Activated CD8-positive, alpha-beta memory T cell treated with anti-CD3 and anti-CD28 coated beads, Interleukin-2, amount 50 U/mL, for 48 hours (primary cell): ENCODE results near the gene RNF157.
"Not testable (repeated sequence)": the region's sequence is repeated elsewhere in the genome, so short reads cannot be mapped to it uniquely, and the experiment has no call there.

Source experiments
- DNase-seq: peaks from one replicate; pipeline ENCODE4 v3.0.0-alpha.2; 2020

The RNF157 gene

DNA sequence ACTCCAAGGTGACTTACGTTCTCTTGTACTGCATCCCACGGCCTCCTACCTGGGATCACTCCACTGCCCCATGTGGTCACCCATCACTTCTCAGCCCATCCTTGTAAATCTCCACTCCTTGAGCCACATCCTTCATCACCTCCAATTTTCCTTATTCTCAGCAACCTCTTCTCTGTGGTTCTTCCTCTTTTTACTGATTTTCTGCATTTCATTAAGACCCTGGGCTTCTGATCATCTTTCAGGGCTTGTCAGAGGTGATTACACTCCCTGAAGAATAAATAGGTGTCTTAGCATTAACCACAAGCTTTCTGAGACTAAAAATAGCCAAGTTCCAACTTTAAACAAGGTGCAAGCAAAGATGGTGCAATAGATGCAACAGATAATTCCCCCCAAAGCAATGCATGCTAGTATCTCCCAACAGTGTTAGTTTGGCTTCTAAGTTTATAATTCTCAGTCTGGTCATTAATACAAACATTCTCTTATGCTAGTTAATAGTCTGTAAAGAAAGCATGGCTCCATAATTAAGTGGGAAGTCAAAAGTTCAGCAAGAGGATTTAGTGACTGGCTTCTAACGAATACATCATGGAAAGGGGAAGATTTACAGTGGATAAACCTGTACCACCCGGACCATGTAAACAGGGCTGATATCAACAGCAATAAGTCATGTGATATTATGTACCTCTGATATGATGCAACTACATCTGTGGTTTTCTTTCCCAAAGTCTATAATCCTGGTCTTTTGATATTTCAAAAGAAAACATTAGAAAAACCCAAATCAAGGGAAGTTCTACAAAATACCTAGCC, 51.9 kb downstream of the RNF157 start:
- DNase-seq, result no peak

DNA sequence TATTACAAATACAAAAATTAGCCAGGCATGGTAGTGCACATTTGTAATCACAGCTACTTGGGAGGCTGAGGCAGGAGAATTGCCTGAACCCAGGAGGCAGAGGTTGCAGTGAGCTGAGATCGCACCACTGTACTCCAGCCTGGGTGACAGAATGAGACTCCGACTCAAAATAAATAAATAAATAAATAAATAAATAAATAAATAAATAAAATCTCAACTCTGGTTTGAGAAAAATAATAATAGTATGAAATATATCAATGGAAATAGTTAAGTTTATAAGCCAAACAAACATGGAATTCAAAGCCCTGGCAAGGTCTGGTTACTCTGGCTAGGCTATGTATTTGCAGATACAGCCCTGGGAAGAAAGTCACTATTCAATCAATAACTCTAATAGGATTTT, 53.5 kb downstream of the RNF157 start:
- not testable (repeated sequence) for DNase-seq

DNA sequence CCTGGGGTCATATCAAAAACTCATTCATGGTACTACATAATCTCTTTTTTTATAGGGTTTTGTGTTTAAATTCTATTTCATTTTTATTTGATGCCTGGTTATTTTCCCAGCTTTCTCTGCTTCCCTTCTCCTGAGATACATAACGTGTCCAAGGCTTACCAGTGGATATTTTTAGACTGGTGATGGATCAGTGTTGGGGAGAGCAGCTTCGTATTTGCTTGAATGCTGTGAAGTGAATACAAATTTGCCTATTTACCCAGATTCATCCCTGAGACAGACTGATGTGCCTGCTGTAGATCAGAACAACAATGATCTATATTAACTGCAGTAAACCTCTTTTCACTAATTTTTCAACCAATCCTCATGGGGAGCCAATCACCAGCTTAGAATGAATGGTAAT, 56.0 kb downstream of the RNF157 start:
- DNase-seq, result no peak

DNA sequence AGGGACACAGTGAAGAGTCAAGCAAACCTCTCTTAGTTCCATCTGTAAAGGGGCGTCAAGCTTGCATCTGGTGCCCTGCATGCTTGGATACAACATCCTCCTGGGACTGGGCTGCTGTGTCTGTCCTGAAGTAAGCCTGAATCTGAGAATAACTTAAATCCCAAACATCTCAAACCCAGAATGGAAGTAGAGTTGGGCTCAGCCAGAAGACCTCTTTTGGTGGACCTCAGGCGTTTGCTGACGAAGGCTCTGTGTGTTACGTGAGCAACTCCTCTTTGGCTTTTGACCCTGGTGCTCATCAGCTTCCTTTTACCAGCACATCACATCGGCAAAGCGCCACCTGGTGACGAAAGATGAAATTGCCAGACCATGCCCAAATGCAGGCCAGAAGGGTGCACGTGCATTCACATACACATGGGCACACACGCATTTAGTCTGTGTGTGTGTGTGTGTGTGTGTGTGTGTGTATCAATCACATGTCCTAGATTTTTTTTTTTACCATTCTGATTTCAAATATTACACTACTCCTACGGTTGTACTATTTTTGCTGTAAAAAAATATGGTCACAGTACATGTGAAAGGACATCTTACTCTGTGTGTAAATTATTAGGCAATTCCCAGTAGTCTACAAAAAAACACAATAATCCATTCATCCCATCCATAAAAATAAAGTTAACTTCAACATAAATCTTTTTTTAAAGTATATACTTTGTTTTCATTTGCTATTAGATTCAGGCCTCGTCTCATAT, 58.1 kb downstream of the RNF157 start:
- peak; percentile 99 for DNase-seq

DNA sequence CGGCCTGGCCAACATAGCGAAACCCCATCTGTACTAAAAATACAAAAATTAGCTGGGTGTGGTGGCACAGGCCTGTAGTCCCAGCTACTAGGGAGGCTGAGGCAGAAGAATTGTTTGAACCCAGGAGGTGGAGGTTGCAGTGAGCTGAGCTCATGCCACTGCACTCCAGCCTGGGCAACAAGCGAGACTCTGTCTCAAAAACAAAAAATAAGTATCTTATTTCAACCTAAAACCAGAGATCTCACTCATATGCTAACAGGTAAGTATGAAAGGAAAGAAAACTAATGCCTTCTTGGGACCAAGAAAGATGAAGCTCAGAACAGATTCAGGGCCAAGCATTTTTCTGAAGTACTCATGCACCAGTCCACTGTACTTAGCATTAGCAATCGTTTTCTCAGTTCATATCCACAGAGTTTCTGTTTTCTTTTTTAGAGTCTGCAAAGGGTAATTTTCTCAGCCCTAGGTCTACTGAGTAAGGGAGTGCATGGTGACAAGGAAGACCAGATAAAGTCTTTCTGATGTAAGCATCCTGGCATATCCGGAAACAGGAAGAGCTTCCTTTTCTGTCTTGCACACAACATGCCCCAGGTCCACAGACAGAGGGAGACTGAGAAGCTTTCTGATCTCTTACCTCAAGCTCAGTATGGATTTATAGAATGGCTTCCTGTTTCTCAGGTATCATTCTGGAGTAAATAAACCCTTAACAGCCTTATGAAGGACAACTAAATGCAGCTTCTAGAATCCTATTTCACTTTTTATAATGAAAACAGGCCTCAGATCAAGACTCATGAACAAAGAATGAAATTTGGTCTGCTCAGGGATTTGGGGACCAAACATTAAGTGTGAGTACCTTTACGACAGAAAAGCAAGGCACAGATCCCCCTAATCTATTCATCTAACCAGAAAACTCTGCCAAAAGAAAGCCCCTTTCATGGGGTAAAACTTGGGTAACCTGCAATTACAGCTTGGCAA, 60.5 kb downstream of the RNF157 start:
- DNase-seq, result no peak

DNA sequence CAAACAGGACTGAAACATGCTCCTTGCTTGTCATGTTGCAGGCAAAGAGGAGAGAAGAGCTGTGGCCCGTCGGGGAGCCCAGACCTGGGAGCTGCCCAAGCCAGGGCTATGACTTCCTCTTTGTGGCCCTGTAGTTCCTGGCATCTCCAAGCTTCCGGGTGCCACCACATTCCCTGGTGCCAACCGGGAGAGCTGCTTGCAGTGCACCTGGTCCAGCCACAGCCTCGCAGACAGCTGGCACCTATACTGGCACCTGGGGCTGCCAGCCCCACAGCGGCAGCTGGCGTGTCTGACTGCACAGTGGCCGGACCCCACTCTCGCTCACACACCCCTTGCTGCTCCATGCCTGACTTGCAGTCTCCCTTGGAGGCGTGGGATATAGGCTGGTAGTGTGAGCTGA, 62.2 kb downstream of the RNF157 start:
- DNase-seq, result no peak

DNA sequence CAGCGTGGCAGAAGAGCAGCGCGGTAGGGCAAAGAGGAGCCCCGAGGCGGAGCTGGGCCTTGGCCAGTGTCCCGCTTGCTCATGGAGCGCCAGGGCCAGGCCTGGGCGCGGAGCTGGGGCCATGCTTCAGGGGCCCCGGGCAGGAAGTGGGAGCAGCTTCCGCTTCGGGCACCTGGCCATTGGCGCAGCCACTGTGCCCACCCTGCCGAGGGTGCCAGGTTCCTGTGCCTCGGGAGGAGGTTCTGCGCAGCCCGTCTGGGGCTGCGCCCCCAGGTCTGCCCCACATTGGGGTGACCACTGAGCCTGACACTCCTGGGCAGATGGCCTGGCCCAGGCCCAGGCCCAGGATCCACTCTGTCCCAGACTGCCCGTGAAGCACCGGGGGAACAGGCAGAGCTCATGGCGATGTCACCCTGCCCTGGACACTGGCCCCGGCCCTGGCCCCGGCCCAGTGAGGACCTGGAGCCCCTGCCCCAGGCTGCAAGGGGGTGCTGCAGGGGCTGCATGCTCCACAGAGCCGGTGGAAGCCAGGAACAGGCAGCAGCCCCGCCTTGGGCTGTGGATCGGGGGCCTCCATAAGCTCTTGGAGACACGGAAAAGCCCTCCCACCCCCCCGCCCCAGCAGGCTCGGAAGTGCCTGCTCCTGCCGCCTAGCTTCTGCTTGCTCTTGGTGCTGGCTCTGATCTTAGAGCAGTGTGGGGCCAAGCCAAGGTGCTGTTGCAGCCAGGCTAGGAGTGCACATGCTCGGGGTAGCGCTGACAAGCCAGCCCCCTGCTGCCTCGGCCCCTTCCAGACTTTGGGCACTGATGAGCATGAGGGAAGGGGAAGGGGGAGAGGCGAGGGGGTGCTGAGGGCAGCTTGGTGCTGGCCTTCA, 63.4 kb downstream of the RNF157 start:
- no peak for DNase-seq

DNA sequence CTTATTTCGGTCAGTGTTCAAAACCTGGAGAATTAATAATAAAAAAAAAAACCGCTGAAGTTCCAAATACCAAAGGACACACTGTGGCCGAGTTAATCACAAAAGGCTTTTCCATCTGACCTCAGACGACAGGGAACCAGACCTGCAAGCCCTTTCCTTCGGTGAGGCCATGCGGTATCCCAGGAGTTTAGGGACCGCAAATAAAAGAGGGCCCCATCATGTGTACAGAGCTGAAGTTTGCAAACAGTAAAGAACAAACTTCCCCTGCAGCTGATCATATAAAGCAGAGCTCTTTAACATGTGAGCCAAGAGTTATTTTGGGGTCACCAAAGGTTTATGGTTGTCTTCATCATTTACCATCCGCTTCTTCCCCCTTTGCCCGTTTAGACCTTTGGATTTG, 66.3 kb downstream of the RNF157 start:
- DNase-seq, result no peak

DNA sequence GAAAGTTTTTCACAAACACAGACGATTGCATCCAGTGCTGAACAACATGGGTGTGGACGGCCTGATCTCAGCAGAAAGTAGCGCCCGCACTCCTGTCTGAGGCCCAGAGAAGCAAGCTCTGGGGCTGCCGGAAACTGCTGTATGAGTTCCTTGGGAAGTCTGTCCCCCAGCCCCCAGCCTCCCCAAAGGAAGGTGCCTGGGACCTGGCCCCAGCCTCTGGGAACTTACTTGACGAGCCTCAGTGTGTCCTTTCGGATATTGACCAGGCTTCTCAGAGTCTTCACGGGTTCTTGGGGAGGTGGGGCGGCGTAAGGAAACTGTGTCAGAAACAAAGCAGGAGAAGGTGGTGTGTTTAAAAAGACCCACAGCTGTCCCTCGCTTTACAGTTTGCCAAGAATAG, 66.8 kb downstream of the RNF157 start:
- no peak for DNase-seq

DNA sequence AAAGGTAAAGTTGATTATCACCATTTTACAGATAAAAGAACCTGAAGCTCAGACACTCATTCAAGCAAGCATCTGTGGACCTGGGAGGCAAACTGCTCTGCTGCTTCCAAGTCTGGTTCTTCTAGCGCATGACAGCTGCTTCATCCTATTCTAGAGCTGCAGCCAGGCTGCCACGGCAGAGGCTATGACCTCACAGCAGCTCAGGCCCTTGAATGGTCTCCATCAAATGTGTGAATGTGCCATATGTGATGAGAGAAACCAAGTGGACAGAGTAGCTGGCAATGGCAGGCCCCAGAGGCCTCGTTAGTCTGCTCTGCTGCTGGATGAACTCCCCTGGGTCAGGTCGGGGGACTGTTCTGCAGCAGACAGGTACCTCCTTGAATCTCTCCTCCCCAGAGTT, 68.6 kb downstream of the RNF157 start:
- DNase-seq, result no peak

DNA sequence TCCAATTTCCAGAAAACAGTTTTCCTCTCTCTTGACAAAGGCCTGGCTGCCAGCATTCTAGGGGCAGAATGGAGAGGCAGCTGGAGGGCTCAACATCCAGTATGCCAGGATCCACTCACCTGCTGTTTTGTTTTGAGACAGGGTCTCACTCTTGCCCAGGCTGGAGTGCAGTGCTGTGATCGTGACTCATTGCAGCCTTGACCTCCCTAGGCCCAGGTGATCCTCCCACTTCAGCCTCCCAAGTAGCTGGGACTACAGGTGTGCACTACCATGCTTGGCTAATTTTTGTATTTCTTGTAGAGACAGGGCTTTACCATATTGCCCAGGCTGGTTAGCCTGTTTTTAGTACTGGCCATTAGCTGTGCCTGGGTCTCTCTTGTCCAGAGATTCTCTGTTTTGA, 70.2 kb downstream of the RNF157 start:
- no peak for DNase-seq

DNA sequence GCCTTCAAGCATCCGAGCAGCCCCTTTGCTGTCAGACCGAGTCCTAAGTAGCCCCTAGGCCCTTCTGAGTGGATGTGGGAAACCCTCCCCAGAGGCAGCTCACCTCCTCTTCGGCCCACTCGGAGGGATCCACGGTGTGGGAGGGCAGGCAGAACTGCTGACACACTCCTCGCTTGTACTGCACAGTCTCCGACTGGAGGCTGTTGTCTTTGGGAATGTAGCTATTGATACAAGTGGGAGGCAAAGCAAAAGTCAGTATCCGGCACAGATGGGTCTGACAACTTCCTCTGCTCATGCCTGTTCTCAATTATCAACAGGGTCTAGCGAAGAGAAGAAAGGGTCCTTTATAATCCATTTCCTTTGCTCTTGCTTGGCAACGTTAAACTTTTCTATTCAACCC, 73.4 kb downstream of the RNF157 start:
- DNase-seq, result no peak

DNA sequence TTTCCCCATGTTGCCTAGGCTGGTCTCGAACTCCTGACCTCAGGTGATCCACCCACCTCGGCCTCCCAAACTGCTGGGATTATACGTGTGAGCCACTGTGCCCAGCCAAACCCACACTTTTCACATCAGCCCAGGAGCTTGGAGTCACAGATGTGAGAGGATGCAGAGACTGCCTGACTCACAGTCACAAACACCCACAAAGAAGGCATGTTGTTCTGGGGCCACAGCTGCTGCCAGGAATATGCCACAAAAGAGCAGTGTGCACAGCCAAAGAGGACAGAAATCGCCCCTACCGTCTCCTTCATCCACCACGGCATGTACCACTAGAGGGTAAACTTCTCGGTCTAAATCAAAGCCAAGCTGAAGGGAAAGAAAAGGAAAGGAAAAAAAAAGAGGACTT, 74.1 kb downstream of the RNF157 start:
- no peak for DNase-seq

DNA sequence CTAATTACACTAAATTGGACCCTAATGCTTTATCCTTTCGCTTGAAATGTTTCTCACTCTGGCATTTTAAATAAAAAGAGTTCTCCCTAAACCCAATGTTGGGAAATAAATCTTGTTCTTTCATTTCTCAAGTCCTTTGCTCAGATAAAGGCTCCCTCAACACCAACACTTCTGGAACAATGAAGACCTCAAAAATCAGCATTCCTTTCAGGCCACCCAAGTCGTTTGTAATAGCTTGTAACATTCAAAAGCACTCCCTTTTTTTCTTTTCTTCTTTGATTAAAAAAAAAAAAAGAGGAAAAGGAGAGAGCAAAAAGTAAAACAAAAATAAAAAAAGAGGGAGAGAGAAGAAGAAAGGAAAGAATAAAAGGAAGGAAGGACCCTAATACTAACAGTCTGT, 76.0 kb downstream of the RNF157 start:
- DNase-seq, result no peak

DNA sequence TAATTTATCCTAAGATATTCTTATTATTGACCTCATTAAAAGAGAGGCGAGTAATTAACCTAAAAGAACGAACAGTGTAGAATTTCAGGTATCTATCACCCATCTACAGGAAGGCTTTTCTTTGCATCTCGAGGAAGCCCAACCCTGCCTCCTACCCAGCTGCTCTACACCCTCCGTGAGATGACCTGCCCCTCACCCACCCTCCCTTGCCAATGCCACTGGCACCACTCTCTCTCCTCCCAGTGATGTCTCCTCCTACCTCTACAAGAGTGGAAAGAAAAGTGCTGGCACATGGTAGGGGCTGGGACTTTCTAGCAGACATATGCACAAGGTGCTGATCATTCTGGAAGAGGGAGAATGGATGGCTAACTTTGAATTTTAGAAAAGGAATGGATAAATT, 76.4 kb downstream of the RNF157 start:
- DNase-seq, result no peak

DNA sequence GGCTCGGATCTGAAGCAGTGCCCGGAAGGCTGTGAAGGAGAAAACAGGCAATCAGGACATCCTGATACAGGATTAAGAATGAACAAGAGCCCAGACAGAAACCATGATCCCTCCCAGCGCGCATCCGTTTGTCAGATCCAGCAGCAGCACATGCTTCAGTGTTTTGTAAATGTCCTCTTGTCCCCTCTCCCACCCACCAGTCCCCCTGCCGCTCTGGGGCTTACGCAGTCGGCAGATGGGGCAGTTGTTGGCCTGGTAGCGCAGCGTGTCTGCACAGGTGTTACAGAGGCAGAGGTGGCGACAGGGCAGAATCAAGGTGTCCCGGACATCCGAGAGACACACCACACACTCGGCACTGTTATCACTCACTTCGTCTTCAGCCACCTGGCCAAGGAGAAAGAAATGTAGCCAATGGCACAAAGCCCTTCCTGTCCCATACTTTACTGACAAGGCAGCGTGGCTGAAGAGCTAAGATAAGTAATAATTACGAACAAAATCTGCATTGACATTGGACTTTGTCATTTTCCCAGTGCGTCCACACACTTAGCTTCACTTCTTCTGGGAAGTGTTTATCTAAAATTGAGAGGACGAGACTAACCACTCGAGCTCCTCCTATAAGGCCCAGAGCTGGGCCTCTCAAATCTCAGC, 78.5 kb downstream of the RNF157 start:
- DNase-seq, result no peak

DNA sequence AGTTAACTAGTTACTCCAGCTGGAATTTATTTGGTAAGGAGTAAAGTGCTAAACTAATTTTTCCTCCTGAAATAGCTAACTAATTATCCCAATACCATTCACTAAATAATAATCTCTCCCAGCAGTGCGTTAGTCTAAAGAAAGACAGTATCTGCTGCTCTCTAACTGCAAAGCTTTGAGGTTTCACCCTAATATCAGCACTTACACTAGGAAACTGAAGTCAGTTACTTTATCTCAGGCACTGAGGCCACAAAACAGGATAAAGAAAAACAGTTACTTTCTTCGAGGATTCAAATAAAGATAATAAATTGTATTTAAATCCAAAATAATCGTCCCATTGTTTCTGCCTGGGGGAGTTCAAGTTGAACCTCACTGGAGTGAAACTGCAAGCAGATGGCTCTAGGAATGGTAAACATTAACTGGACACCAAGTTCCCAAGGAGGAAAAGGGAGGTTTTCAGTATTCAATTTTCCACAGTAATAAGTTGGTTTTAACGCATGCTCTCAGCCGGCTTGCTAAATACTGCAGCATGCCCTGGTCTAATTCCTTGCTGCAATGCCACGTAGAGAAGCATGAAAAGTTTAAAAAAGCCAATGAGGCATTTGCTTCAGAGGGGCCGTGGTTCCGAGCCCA, 79.3 kb downstream of the RNF157 start:
- DNase-seq, result no peak

DNA sequence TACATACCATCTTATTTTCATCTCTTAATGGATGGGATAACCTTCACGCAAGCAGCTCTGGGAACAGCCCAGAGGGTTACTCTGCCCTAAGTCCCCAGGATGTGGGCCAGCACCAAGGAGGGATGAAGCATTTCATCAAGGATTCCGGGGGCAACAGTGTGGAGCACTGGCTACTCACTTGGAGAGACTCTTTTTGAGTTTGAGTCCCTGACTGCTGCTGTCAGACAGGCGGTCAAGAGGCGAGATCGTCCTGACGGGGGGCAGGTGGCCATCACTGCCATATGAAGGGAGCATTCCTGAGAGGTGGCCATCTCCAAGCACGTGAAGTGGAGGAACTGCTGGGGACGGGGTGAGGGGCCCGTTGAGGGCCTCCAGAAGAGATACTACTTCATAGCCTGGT, 81.1 kb downstream of the RNF157 start:
- no peak for DNase-seq

DNA sequence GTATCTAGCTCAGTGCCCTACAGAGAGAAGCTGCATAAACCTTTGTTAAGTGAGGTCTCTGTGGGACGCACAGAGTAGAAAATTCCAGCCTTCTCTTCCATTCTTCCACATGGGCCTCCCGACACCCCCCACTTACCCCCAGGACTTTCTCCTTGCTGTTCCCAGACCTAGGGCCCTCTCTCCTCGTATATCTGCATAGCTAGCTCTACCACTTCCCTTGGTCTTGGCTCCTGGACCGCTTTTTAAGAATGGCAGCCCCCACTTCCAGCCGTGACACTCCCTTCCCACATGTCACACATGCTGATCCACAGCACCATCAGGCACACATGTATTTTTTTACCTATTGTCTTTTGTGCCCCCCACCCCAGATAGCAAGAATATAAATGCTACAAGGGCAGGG, 82.5 kb downstream of the RNF157 start:
- no peak for DNase-seq

DNA sequence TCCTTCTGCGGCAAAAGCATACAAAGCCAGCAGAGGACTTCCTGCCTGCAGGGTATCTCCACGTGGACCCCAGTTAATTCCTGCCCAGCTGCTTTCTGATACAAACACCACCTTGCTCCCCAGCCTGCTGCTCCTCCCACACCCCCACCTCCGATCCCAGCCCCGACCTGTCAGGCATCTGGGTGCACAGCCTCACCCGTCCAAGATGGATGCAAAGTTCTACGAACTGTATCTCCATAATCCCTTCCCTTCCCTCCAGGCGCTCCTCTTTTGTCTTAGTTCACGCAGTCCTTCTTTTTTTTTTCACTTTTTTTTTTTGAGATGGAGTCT, 83.7 kb downstream of the RNF157 start:
- DNase-seq, result no peak

DNA sequence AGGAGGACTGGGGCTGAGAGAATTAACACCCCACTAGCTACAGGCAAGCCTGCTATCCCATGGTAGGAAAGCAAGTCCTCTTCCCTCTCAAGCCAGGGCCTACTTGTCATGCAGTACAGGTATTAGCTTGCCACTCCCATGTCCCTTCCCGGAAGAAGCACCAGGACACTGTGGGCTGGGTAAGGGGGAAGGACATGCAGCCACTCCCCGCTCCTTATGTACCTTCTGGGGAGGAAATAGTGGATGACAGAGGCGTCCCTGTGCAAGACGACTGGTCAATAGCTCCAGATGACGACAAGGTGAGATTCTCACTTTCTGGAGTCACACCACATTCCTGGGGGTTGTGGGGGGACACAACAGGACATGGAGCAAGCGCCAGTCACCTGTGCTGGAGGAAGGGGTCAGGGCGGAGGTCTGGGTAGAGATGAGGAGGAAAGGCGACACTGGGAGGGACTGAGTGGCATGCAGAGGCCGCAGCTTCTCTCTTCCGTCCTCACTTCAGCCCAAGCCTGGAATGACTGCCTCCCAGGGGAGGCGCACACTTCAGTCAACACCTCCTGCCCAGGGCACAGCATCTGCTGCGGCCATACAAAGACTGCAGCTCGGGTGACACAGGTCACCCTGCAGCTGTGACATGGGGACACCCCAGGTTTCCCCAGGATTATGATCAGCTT, 84.2 kb downstream of the RNF157 start:
- DNase-seq, result no peak
